Keratinocyte (primary cell): ENCODE measurements around the gene IGF1R. TPM values are rescaled to one million over a fixed set of nuclear protein-coding genes. Genes with fewer than 3 reads are reported as not detected.

ENCODE experiments used
- DNase-seq: peaks from one replicate; pipeline ENCODE4 v3.0.0-alpha.2; 2011; ENCODE audit warnings: low read depth, missing footprints, low spot score
- FAIRE-seq: peaks from 2 replicates; lab custom pipeline; 2011; peaks lifted over from hg19 to GRCh38; lab: Jason Lieb, UNC
- H2AFZ ChIP-seq: 2 replicates; pipeline ENCODE4 v1.6.0; 2012; ENCODE audit warnings: low read length, control low read depth, inconsistent platforms; ENCODE audit not compliant: control insufficient read depth
- H3K27ac ChIP-seq: 2 replicates; pipeline ENCODE4 v1.5.1; 2011; ENCODE audit warnings: low read length; ENCODE audit not compliant: control insufficient read depth, insufficient read depth
- H3K27me3 ChIP-seq: 3 replicates; pipeline ENCODE4 v1.6.0; 2011; ENCODE audit warnings: low read length; ENCODE audit not compliant: control insufficient read depth, insufficient read depth; ENCODE audit errors: extremely low read depth
- H3K36me3 ChIP-seq, 2 experiments: 2 replicates in 1 of 2; 3 replicates in 1 of 2; pipeline ENCODE4 v1.5.1; 2011; ENCODE audit warnings: low read length in 2 of 2, mild to moderate bottlenecking in 1 of 2; ENCODE audit not compliant: control insufficient read depth in 2 of 2, insufficient read depth in 2 of 2; ENCODE audit errors: extremely low read depth in 1 of 2
- H3K4me1 ChIP-seq: 3 replicates; pipeline ENCODE4 v1.5.1; 2011; ENCODE audit warnings: low read length; ENCODE audit not compliant: control insufficient read depth, insufficient read depth; ENCODE audit errors: extremely low read depth
- H3K4me2 ChIP-seq: 3 replicates; pipeline ENCODE4 v1.6.0; 2011; ENCODE audit warnings: low read depth, low read length; ENCODE audit not compliant: control insufficient read depth, insufficient read depth; ENCODE audit errors: extremely low read depth
- H3K4me3 ChIP-seq, 3 experiments: fragments of 200-600 bp in 1 of 3; sonication (generic) in 1 of 3; 2 replicates in 2 of 3; 3 replicates in 1 of 3; pipeline ENCODE4 v1.5.1; 2011 to 2016; ENCODE audit warnings: low read length in 3 of 3, mild to moderate bottlenecking in 3 of 3, control low read depth in 2 of 3, inconsistent platforms in 1 of 3, low read depth in 1 of 3, mixed read lengths in 1 of 3, mixed run types in 1 of 3, moderate library complexity in 1 of 3; ENCODE audit not compliant: control insufficient read depth in 2 of 3, insufficient read depth in 2 of 3; ENCODE audit errors: extremely low read depth in 1 of 3
- H3K79me2 ChIP-seq: 2 replicates; pipeline ENCODE4 v1.6.0; 2012; ENCODE audit warnings: low read length; ENCODE audit not compliant: control insufficient read depth, insufficient read depth
- H3K9ac ChIP-seq: 3 replicates; pipeline ENCODE4 v1.6.0; 2011; ENCODE audit warnings: low read length; ENCODE audit not compliant: control insufficient read depth, insufficient read depth; ENCODE audit errors: extremely low read depth
- H3K9me1 ChIP-seq: 3 replicates; pipeline ENCODE4 v1.6.0; 2011; ENCODE audit warnings: low read length; ENCODE audit not compliant: control insufficient read depth, insufficient read depth; ENCODE audit errors: extremely low read depth
- H3K9me3 ChIP-seq: 2 replicates; pipeline ENCODE4 v1.5.1; 2012; ENCODE audit warnings: low read depth, low read length; ENCODE audit not compliant: control insufficient read depth
- H4K20me1 ChIP-seq: 3 replicates; pipeline ENCODE4 v1.6.0; 2011; ENCODE audit warnings: low read length; ENCODE audit not compliant: control insufficient read depth, insufficient read depth; ENCODE audit errors: extremely low read depth
- CTCF ChIP-seq, 3 experiments: IDR thresholded peaks in 1 of 3; conservative IDR thresholded peaks in 1 of 3; optimal IDR thresholded peaks in 1 of 3; 2 replicates in 2 of 3; 3 replicates in 1 of 3; pipeline versions ENCODE3 to v1.5.1; 2011; ENCODE audit warnings: low read length in 3 of 3, mild to moderate bottlenecking in 3 of 3, moderate library complexity in 2 of 3, control low read depth in 1 of 3, inconsistent platforms in 1 of 3; ENCODE audit not compliant: insufficient read depth in 2 of 3; ENCODE audit errors: extremely low read depth in 1 of 3
- EZH2 ChIP-seq: IDR thresholded peaks from one replicate; pipeline ENCODE4 v1.6.1; 2012; ENCODE audit warnings: inconsistent platforms, mild to moderate bottlenecking, low read length, moderate library complexity
- dilution Hi-C: fragments of 300-500 bp; cut with MboI; formaldehyde crosslinking; loops from one replicate; pipeline ENCODE4 v1.7.0; 2020; ENCODE audit warnings: low sequenced_read_pairs; ENCODE audit not compliant: extremely low pct_ligation_motif_present
- polyA plus RNA-seq, 5 experiments: library from polyadenylated mRNA; depleted of rRNA in 3 of 5; stranded (reverse) in 3 of 5; stranded (forward) in 1 of 5; unstranded in 1 of 5; fragments of >200 nt; gene quantifications; 1 replicate in 1 of 5; 2 replicates in 3 of 5; 3 replicates in 1 of 5; pipeline versions ENCODE4 v1.2.1 to v1.2.3, GENCODE V29; 2011 to 2012; ENCODE audit warnings: missing spikeins in 2 of 5, low read depth in 1 of 5, low replicate concordance in 1 of 5

Gene IGF1R
- polyA plus RNA-seq, 1 donor (not counting 4 experiments of a cell fraction or from before 2014, with no cell fraction given) = 14.5 TPM

GRCh38 chr15:98827217-98827616, 178.9 kb downstream of the IGF1R start:
- H3K4me2 ChIP-seq = no peak overlapping the region
- no peak overlapping the region for H3K4me3 ChIP-seq
- dilution Hi-C loops = no loop called here
- no peak overlapping the region for H3K27ac ChIP-seq
- H3K4me1 ChIP-seq = no peaks in the 10 kb centered on the region
- H3K9me1 ChIP-seq = no peaks in the 10 kb centered on the region
- DNase-seq = no peak
- no peaks in the 10 kb centered on the region for H3K27me3 ChIP-seq
- peaks cover 21% of the 10 kb centered on the region for H3K9me3 ChIP-seq
- TF ChIP-seq EZH2 (no peak), CTCF (optimal IDR thresholded peaks at IDR 0.05 in 1 of 3, IDR thresholded peaks at IDR 0.05 in 1 of 3, conservative IDR thresholded peaks at IDR 0.05 in 1 of 3; ENCODE audit: extremely low read depth in 1 of 3, insufficient read depth in 2 of 3, low read length in 3 of 3) (no peak)
- peaks cover 53% of the 10 kb centered on the region for H3K79me2 ChIP-seq
- H3K9ac ChIP-seq = no peak overlapping the region
- H2AFZ ChIP-seq = no peak overlapping the region
- no peaks in the 10 kb centered on the region for H4K20me1 ChIP-seq
- no peak for FAIRE-seq
- peaks cover 0 to 2% of the 10 kb centered on the region in 2 experiments for H3K36me3 ChIP-seq

GRCh38 chr15:98830034-98830634, 181.8 kb downstream of the IGF1R start:
- Histone ChIP-seq H3K4me1 (no peaks in the 10 kb centered on the region), H3K4me2 (no peak overlapping the region), H3K9ac (no peak overlapping the region), H3K4me3 (no peak overlapping the region), H3K27me3 (no peaks in the 10 kb centered on the region), H4K20me1 (no peaks in the 10 kb centered on the region), H3K36me3 (peaks cover 0 to 3% of the 10 kb centered on the region in 2 experiments), H3K9me3 (peaks cover 21% of the 10 kb centered on the region), H3K79me2 (peaks cover 63% of the 10 kb centered on the region), H3K9me1 (no peaks in the 10 kb centered on the region), H2AFZ (no peak overlapping the region), H3K27ac (no peak overlapping the region)
- TF ChIP-seq CTCF (optimal IDR thresholded peaks at IDR 0.05 in 1 of 3, IDR thresholded peaks at IDR 0.05 in 1 of 3, conservative IDR thresholded peaks at IDR 0.05 in 1 of 3; ENCODE audit: extremely low read depth in 1 of 3, insufficient read depth in 2 of 3, low read length in 3 of 3) (no peak), EZH2 (no peak)
- dilution Hi-C loops = no loop called here
- FAIRE-seq = peak; percentile 13
- no peak for DNase-seq
